Measurements from ENCODE around the gene ZNF335. TPM values are rescaled to one million over a fixed set of nuclear protein-coding genes. Genes with fewer than 3 reads are reported as not detected.

Gene ZNF335
- 15.3 TPM for polyA plus RNA-seq (2013, experiment 1 of 2)
- polyA plus RNA-seq (2013, experiment 2 of 2) = 11.1 TPM

DNA sequence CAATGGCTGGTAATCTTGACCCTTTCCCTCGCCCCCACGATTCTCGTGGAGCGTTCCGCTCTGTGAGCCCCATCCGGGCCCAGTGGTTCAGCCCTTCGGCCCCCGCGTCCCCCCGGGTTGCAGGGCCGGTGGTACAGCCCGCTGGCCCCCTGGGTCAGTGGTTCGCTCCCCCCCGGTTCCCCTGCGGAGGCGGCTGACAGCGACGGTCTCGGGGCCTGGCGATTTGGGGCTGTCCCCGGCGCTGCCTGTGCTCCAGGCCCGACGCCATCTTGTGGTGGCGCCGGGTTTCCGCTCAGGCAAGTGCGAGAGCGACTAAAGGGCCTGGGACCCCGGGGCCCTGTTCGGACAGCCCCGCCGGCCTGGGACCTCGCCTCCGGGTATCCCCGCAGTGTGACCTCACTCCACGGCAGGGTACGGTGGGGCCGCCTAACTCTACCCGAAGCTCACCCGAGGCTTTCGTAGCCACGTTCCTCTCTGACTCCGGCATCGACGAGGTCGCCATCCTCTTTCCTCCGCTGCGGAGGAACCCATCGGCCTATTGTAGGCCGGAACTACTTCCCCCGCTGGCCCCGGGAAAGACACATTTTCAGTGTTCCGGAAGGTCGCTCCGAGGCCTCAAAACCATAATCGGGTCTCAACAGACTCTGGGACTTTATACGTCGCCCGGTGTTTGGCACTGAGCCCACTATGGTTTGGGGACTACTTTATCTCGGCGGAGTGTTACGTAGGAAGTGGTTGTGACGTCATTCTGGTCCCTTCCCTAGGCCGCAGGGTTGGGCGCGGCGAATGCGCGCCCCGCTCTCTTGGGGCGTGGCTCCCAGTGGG lies at the start of gene ZNF335:
Gene ZNF335, minus strand, starts transcription at position 529 of the 825 bp plus-strand sequence. CDS start 793 bp downstream, outside the sequence.
- Histone ChIP-seq H3K4me3 (ENCODE audit: extremely low read depth, insufficient read depth, low read length, poor library complexity, severe bottlenecking) (peak within 1 kb of the TSS; percentile 78), H3K36me3 (ENCODE audit: control insufficient read depth, insufficient read depth, low read length) (peaks cover 29% of the 10 kb centered on the region), H3K4me1 (ENCODE audit: control insufficient read depth, insufficient read depth, low read length, poor library complexity, severe bottlenecking) (peaks cover 18% of the 10 kb centered on the region), H3K27ac (ENCODE audit: low read depth, low read length, severe bottlenecking) (peak within 1 kb of the TSS; percentile 100), H3K9me3 (ENCODE audit: control insufficient read depth, low read length) (no peaks in the 10 kb centered on the region)
- 0 to 1% methylated on average over 48 to 69 of the region's 72 CpGs for WGBS, 2 experiments (ENCODE audit: insufficient coverage in 2 of 2)

- H3K4me1 ChIP-seq (ENCODE audit: control insufficient read depth, insufficient read depth, low read length, poor library complexity, severe bottlenecking) = peaks cover 4% of the 10 kb centered on the region
- no peak overlapping the region for H3K4me3 ChIP-seq (ENCODE audit: extremely low read depth, insufficient read depth, low read length, poor library complexity, severe bottlenecking)
- H3K9me3 ChIP-seq (ENCODE audit: control insufficient read depth, low read length) = no peaks in the 10 kb centered on the region
- no peaks in the 10 kb centered on the region for H3K36me3 ChIP-seq (ENCODE audit: control insufficient read depth, insufficient read depth, low read length)
- H3K27ac ChIP-seq (ENCODE audit: low read depth, low read length, severe bottlenecking) = no peak overlapping the region
- WGBS, 2 experiments (ENCODE audit: insufficient coverage in 2 of 2) = 94 to 100% methylated on average over 3 to 4 of the region's 4 CpGs
Observed at GRCh38 chr20:46020555-46020954, 48.6 kb upstream of the ZNF335 start.

GRCh38 chr20:46018611-46019010 lies 46.6 kb upstream of the ZNF335 start:
- peaks cover 4% of the 10 kb centered on the region for H3K4me1 ChIP-seq (ENCODE audit: control insufficient read depth, insufficient read depth, low read length, poor library complexity, severe bottlenecking)
- H3K27ac ChIP-seq (ENCODE audit: low read depth, low read length, severe bottlenecking) = no peak overlapping the region
- H3K36me3 ChIP-seq (ENCODE audit: control insufficient read depth, insufficient read depth, low read length) = no peaks in the 10 kb centered on the region
- H3K4me3 ChIP-seq (ENCODE audit: extremely low read depth, insufficient read depth, low read length, poor library complexity, severe bottlenecking) = no peak overlapping the region
- WGBS, 2 experiments (ENCODE audit: insufficient coverage in 2 of 2) = 81 to 84% methylated on average over 6 of the region's 6 CpGs
- H3K9me3 ChIP-seq (ENCODE audit: control insufficient read depth, low read length) = no peaks in the 10 kb centered on the region

DNA sequence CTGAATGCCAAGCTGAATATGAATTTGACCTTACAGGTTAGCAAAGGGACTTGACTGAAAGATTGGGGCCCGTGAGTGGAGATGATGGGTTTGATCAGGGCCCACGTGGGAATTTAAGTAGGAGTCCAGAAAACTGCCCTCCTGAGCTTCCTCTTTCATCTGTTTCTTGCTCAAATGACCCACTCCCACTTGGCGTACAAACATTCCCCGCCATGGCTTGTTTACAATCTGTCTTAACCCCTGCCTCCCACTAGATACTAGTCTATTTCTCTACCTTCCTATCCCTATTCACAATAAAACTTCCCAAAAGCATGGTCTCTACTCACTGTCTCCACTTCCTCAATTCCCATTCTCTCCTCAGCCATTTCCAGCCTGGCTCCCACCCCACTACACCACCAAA lies 46.1 kb upstream of the ZNF335 start:
- Histone ChIP-seq H3K27ac (ENCODE audit: low read depth, low read length, severe bottlenecking) (no peak overlapping the region), H3K9me3 (ENCODE audit: control insufficient read depth, low read length) (no peaks in the 10 kb centered on the region), H3K4me3 (ENCODE audit: extremely low read depth, insufficient read depth, low read length, poor library complexity, severe bottlenecking) (no peak overlapping the region), H3K36me3 (ENCODE audit: control insufficient read depth, insufficient read depth, low read length) (no peaks in the 10 kb centered on the region), H3K4me1 (ENCODE audit: control insufficient read depth, insufficient read depth, low read length, poor library complexity, severe bottlenecking) (peaks cover 6% of the 10 kb centered on the region)
- WGBS, 2 experiments (ENCODE audit: insufficient coverage in 2 of 2) = 89 to 98% methylated on average over 2 to 4 of the region's 4 CpGs

DNA sequence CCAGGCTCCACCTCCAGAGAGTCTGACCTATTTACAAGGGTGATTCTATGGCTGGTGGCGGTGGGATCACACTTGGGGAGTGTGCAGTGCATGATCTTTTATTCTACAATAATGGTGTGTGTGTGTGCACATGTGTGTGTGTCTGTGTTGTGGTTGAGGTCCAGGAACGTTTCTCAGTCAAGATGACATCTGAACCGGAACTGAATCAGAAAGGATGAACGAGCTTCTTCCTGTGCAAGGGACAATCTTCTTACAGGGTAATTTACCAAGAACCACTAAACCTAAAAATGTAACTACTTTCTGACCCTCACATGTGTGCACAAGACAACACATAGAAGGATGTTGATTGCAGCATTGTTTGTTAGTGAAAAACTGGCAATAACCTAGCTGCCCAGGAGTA lies 45.3 kb upstream of the ZNF335 start:
- H3K36me3 ChIP-seq (ENCODE audit: control insufficient read depth, insufficient read depth, low read length) = no peaks in the 10 kb centered on the region
- WGBS, 2 experiments (ENCODE audit: insufficient coverage in 2 of 2) = 100% methylated on average over 1 of the region's 4 CpGs; no CpG with 5 or more reads in 1 of the 2 experiments

DNA sequence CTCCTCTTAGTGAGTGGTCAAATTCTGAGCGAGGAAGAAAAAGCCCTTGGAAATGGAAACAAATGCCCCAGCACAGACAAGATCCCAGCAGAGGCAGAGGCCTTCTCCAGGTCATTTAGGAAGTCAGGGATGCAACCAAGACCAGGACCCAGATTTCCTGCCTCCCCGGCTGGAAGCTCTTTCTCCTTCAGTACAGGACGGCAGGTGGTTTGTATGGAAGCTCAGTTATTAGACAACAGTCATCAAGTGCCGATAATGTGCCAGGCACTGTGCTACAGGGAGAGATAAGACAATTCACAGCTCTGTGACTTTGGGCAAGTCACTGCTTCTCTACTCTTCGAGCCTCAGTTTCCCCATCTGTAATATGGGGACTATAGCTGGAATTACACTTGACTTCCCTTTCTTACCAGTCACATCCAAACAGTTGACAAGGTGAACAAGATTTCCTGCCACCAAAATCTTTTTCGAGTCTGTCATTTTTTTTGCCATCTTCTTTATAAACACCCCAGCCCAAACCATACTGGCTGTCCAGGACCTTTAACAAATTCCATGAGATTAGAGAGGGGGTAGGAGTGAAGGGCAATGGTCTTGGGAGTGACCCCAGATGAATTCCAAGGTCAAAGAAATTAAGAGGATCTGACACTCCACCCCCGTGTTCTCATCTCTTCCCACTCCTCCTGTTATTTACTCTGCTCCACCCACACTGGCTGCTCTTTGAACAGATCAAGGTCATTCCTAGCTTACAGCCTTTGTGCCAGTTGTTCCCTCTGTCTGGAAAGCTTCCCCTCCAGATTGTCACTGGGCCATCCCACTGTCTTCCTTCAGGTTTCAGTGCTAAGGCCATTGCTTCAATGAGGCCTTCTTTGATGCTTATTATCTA lies 42.8 kb upstream of the ZNF335 start:
- WGBS, 2 experiments (ENCODE audit: insufficient coverage in 2 of 2) = 80 to 83% methylated on average over 4 to 7 of the region's 7 CpGs

More for the DNA sequence above, 45.3 kb upstream of the ZNF335 start:
- Histone ChIP-seq H3K9me3 (ENCODE audit: control insufficient read depth, low read length) (no peaks in the 10 kb centered on the region), H3K27ac (ENCODE audit: low read depth, low read length, severe bottlenecking) (no peak overlapping the region), H3K4me1 (ENCODE audit: control insufficient read depth, insufficient read depth, low read length, poor library complexity, severe bottlenecking) (peaks cover 6% of the 10 kb centered on the region), H3K4me3 (ENCODE audit: extremely low read depth, insufficient read depth, low read length, poor library complexity, severe bottlenecking) (no peak overlapping the region)

DNA sequence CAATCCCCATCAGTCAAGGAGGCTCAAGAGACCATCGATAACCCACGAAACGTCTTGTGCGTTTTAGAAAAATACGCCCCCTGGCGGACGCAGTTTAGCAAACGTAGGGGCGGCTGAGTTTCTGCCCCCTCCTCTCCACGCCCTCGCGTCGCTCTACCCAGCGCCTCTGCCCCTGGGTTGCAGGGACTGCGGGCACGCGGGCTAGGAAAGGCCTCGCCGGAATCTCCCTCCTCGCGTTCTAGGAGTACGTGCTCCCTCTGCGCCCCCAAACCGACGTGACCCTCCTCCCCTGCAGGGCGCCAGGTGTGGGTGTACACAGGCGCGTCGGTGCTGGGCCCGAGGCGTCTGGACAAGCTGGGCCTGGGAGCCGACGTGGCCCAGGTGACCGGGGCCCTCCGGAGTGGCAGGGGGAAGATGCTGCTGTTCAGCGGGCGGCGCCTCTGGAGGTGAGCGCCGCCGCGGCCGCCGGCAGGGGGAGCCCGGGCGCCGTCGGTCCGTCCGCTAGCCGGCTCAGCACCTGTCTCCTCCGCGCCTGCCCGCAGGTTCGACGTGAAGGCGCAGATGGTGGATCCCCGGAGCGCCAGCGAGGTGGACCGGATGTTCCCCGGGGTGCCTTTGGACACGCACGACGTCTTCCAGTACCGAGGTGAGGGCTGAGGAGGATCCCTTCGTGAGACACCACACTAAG lies 42.0 kb upstream of the ZNF335 start:
- H3K9me3 ChIP-seq (ENCODE audit: control insufficient read depth, low read length) = no peaks in the 10 kb centered on the region
- H3K4me1 ChIP-seq (ENCODE audit: control insufficient read depth, insufficient read depth, low read length, poor library complexity, severe bottlenecking) = peaks cover 5% of the 10 kb centered on the region
- peak overlapping the region; percentile 25 for H3K4me3 ChIP-seq (ENCODE audit: extremely low read depth, insufficient read depth, low read length, poor library complexity, severe bottlenecking)
- 1 to 2% methylated on average over 52 to 53 of the region's 67 CpGs for WGBS, 2 experiments (ENCODE audit: insufficient coverage in 2 of 2)
- no peaks in the 10 kb centered on the region for H3K36me3 ChIP-seq (ENCODE audit: control insufficient read depth, insufficient read depth, low read length)
- H3K27ac ChIP-seq (ENCODE audit: low read depth, low read length, severe bottlenecking) = no peak overlapping the region

More for the DNA sequence above, 42.8 kb upstream of the ZNF335 start:
- H3K36me3 ChIP-seq (ENCODE audit: control insufficient read depth, insufficient read depth, low read length) = no peaks in the 10 kb centered on the region
- no peak overlapping the region for H3K27ac ChIP-seq (ENCODE audit: low read depth, low read length, severe bottlenecking)
- peaks cover 3% of the 10 kb centered on the region for H3K4me1 ChIP-seq (ENCODE audit: control insufficient read depth, insufficient read depth, low read length, poor library complexity, severe bottlenecking)
- no peaks in the 10 kb centered on the region for H3K9me3 ChIP-seq (ENCODE audit: control insufficient read depth, low read length)
- H3K4me3 ChIP-seq (ENCODE audit: extremely low read depth, insufficient read depth, low read length, poor library complexity, severe bottlenecking) = no peak overlapping the region

DNA sequence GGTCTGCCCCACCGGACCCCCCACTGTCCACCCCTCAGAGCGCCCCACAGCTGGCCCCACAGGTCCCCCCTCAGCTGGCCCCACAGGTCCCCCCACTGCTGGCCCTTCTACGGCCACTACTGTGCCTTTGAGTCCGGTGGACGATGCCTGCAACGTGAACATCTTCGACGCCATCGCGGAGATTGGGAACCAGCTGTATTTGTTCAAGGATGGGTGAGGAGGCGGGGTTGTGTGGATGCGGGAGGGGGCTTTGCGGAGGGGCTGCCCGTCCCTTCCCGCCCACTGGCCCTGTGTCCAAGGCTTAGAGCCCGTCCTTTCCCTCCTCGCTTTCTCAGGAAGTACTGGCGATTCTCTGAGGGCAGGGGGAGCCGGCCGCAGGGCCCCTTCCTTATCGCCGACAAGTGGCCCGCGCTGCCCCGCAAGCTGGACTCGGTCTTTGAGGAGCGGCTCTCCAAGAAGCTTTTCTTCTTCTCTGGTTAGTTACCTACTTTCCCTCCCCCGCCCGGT lies 41.4 kb upstream of the ZNF335 start:
- 27 to 48% methylated on average over 15 to 25 of the region's 29 CpGs for WGBS, 2 experiments (ENCODE audit: insufficient coverage in 2 of 2)
- Histone ChIP-seq H3K9me3 (ENCODE audit: control insufficient read depth, low read length) (no peaks in the 10 kb centered on the region), H3K27ac (ENCODE audit: low read depth, low read length, severe bottlenecking) (no peak overlapping the region), H3K36me3 (ENCODE audit: control insufficient read depth, insufficient read depth, low read length) (no peaks in the 10 kb centered on the region), H3K4me3 (ENCODE audit: extremely low read depth, insufficient read depth, low read length, poor library complexity, severe bottlenecking) (peak overlapping the region; percentile 25), H3K4me1 (ENCODE audit: control insufficient read depth, insufficient read depth, low read length, poor library complexity, severe bottlenecking) (peaks cover 11% of the 10 kb centered on the region)

DNA sequence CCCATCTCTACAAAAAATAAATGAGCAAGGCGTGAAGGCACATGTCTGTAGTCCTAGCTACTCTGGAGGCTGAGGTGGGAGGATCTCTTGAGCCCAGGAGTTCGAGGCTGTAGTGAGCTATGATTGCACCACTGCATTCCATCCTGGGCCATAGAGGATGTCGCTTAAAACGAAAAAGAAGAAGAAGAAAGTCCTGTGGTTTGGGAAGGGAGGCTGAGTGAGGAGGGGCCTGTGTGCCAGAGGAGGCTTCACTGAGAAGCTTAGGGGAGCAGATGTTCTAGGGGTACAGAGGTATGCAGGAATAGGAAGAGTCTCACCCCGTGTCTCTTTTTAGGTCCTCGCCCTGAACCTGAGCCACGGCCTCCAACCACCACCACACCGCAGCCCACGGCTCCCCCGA lies 40.9 kb upstream of the ZNF335 start:
- H3K4me1 ChIP-seq (ENCODE audit: control insufficient read depth, insufficient read depth, low read length, poor library complexity, severe bottlenecking) = peaks cover 11% of the 10 kb centered on the region
- 84 to 86% methylated on average over 6 to 8 of the region's 10 CpGs for WGBS, 2 experiments (ENCODE audit: insufficient coverage in 2 of 2)
- no peak overlapping the region for H3K27ac ChIP-seq (ENCODE audit: low read depth, low read length, severe bottlenecking)

More for the DNA sequence above, 40.9 kb upstream of the ZNF335 start:
- no peaks in the 10 kb centered on the region for H3K9me3 ChIP-seq (ENCODE audit: control insufficient read depth, low read length)
- no peak overlapping the region for H3K4me3 ChIP-seq (ENCODE audit: extremely low read depth, insufficient read depth, low read length, poor library complexity, severe bottlenecking)
- no peaks in the 10 kb centered on the region for H3K36me3 ChIP-seq (ENCODE audit: control insufficient read depth, insufficient read depth, low read length)
